PC-3 (cell line): Measurements from ENCODE around the gene ELK3. TPM values are rescaled to one million over a fixed set of nuclear protein-coding genes. Genes with fewer than 3 reads are reported as not detected.

Source experiments
- ATAC-seq: fragments of 200-7000 bp; cut with Tn5 transposase; 2 replicates; pipeline ENCODE4 v1.9.1; 2020; ENCODE audit warnings: mild to moderate bottlenecking, moderate library complexity
- BruUV-seq: library from RNA; stranded (reverse); fragments of 400-500 nt; replicated peaks from 2 replicates; lab custom pipeline; 2021; lab: Mats Ljungman, UMichigan
- CTCF ChIA-PET: fragments of 300-600 bp; sonication (Branson Sonifier 250); formaldehyde crosslinking; loops from one replicate; lab custom pipeline; 2022; ENCODE audit warnings: antibody characterized with exemption; lab: Charles Lee
- POLR2A ChIA-PET: fragments of 300-600 bp; sonication (Branson Sonifier 250); formaldehyde crosslinking; loops from one replicate; lab custom pipeline; 2022; ENCODE audit warnings: antibody characterized with exemption; ENCODE audit not compliant: unreplicated experiment; lab: Charles Lee
- DNase-seq: peaks from one replicate; pipeline ENCODE4 v3.0.0-alpha.2; 2015
- H2AFZ ChIP-seq: fragments of 300-600 bp; sonication (generic); 2 replicates; pipeline ENCODE4 v1.6.0; 2016; ENCODE audit warnings: antibody characterized with exemption, low read length
- H3F3A ChIP-seq: fragments of 300-600 bp; sonication (generic); one replicate; pipeline ENCODE4 v1.6.0; 2017; ENCODE audit warnings: antibody characterized with exemption, low read length, control low read depth, mild to moderate bottlenecking; ENCODE audit not compliant: unreplicated experiment
- H3K27ac ChIP-seq: fragments of 300-600 bp; sonication (generic); 2 replicates; pipeline ENCODE4 v1.5.1; 2016; ENCODE audit warnings: mild to moderate bottlenecking, low read length
- H3K27me3 ChIP-seq: fragments of 300-600 bp; sonication (generic); 2 replicates; pipeline ENCODE4 v1.6.1; 2016; ENCODE audit warnings: low read length, mixed read lengths
- H3K36me3 ChIP-seq: fragments of 300-600 bp; sonication (generic); 2 replicates; pipeline ENCODE4 v1.6.1; 2016; ENCODE audit warnings: low read depth, mixed run types, low read length, mixed read lengths
- H3K4me1 ChIP-seq: fragments of 300-600 bp; sonication (generic); 2 replicates; pipeline ENCODE4 v1.5.1; 2016; ENCODE audit warnings: low read length; ENCODE audit not compliant: insufficient read depth
- H3K4me2 ChIP-seq: fragments of 300-600 bp; sonication (generic); 2 replicates; pipeline ENCODE4 v1.6.0; 2016; ENCODE audit warnings: low read length
- H3K4me3 ChIP-seq: fragments of 300-600 bp; sonication (generic); 2 replicates; pipeline ENCODE4 v1.5.1; 2016; ENCODE audit warnings: mild to moderate bottlenecking, low read length, mixed read lengths
- H3K79me2 ChIP-seq: fragments of 300-600 bp; sonication (generic); 2 replicates; pipeline ENCODE4 v1.6.1; 2017; ENCODE audit warnings: low read length, mixed read lengths
- H3K9ac ChIP-seq: fragments of 300-600 bp; sonication (generic); 2 replicates; pipeline ENCODE4 v1.6.0; 2016; ENCODE audit warnings: mild to moderate bottlenecking, low read length
- H3K9me2 ChIP-seq: fragments of 300-600 bp; sonication (generic); replicated peaks from 2 replicates; pipeline ENCODE4 v1.6.1; 2016; ENCODE audit warnings: mixed run types, low read length, mixed read lengths
- H3K9me3 ChIP-seq: fragments of 300-600 bp; sonication (generic); 2 replicates; pipeline ENCODE4 v1.6.1; 2016; ENCODE audit warnings: low read length, mixed read lengths
- H4K20me1 ChIP-seq: fragments of 300-600 bp; sonication (generic); 2 replicates; pipeline ENCODE4 v1.6.1; 2016; ENCODE audit warnings: low read length, mixed read lengths
- CTCF ChIP-seq: fragments of 300-600 bp; sonication (generic); conservative IDR thresholded peaks from 2 replicates; pipeline ENCODE4 v1.5.1; 2017; ENCODE audit warnings: antibody characterized with exemption, low read depth, mild to moderate bottlenecking, low read length
- EZH2 ChIP-seq: fragments of 300-600 bp; sonication (generic); IDR thresholded peaks from one replicate; pipeline ENCODE4 v1.6.1; 2017; ENCODE audit warnings: antibody characterized with exemption, mild to moderate bottlenecking, low read length; ENCODE audit not compliant: unreplicated experiment
- EZH2phosphoT487 ChIP-seq: fragments of 300-600 bp; sonication (generic); IDR thresholded peaks from 2 replicates; pipeline ENCODE4 v1.6.1; 2018; ENCODE audit warnings: mild to moderate bottlenecking, antibody characterized with exemption, low read length, borderline replicate concordance
- intact Hi-C: fragments of 100-400 bp; cut with micrococcal nuclease; formaldehyde crosslinking; loops from 2 replicates; pipeline ENCODE4 v1.9.0; 2023
- total RNA-seq: library from RNA; depleted of rRNA; stranded (reverse); fragments of >200 nt; gene quantifications from 2 replicates; pipeline ENCODE4 v1.2.3, GENCODE V29; 2014

Gene ELK3
- total RNA-seq, 1 experiment from 2014 or later, result 16.2 TPM

- no peak for ATAC-seq
- CTCF ChIA-PET, result no interaction called here
- no peaks in the 10 kb centered on the region for H3K9me3 ChIP-seq
- H3K9me2 ChIP-seq, result no peaks in the 10 kb centered on the region
- peaks cover 34% of the 10 kb centered on the region for H3K4me1 ChIP-seq
- no peak overlapping the region for H3K4me3 ChIP-seq
- intact Hi-C loops, result no loop called here
- no peak for TF ChIP-seq EZH2phosphoT487
- no peak for TF ChIP-seq CTCF
- TF ChIP-seq EZH2, result no peak
- DNase-seq, result no peak
- POLR2A ChIA-PET, result no interaction called here
- H3K27me3 ChIP-seq, result no peaks in the 10 kb centered on the region
- H3K27ac ChIP-seq, result no peak overlapping the region
- BruUV-seq, result no TSS peak
- no peaks in the 10 kb centered on the region; the same call in 1 of the 2 replicates for H3K36me3 ChIP-seq
- H3K9ac ChIP-seq, result no peak overlapping the region
- H3F3A ChIP-seq, result peaks cover 27% of the 10 kb centered on the region
- peaks cover 89% of the 10 kb centered on the region for H3K79me2 ChIP-seq
- no peak overlapping the region for H3K4me2 ChIP-seq
- no peak overlapping the region for H2AFZ ChIP-seq
- H4K20me1 ChIP-seq, result no peaks in the 10 kb centered on the region
Observed at GRCh38 chr12:96201272-96202227, 7.4 kb downstream of the ELK3 start.

GRCh38 chr12:96204381-96204780 lies 10.2 kb downstream of the ELK3 start:
- Histone ChIP-seq H3K27me3 (no peaks in the 10 kb centered on the region), H3K4me2 (no peak overlapping the region), H3K36me3 (no peaks in the 10 kb centered on the region; the same call in 1 of the 2 replicates), H2AFZ (no peak overlapping the region), H3K9me2 (no peaks in the 10 kb centered on the region), H3K9ac (no peak overlapping the region), H3K27ac (no peak overlapping the region), H3F3A (peaks cover 7% of the 10 kb centered on the region), H3K79me2 (peaks cover 100% of the 10 kb centered on the region), H3K4me1 (peaks cover 21% of the 10 kb centered on the region), H3K4me3 (no peak overlapping the region), H3K9me3 (no peaks in the 10 kb centered on the region), H4K20me1 (peaks cover 6% of the 10 kb centered on the region; the same call in 1 of the 2 replicates)
- TF ChIP-seq CTCF, result no peak
- no peak for TF ChIP-seq EZH2phosphoT487
- no peak for TF ChIP-seq EZH2
- intact Hi-C loops, result no loop called here
- DNase-seq (no peak), ATAC-seq (no peak)
- ChIA-PET POLR2A (no interaction called here), CTCF (no interaction called here)
- BruUV-seq, result no TSS peak

- CTCF ChIA-PET, result no interaction called here
- Histone ChIP-seq H4K20me1 (peaks cover 6% of the 10 kb centered on the region; the same call in 1 of the 2 replicates), H3K4me2 (no peak overlapping the region)
Observed at GRCh38 chr12:96205908-96206307, 11.7 kb downstream of the ELK3 start.

More at GRCh38 chr12:96205908-96206307, 11.7 kb downstream of the ELK3 start:
- Histone ChIP-seq H3K9ac (no peak overlapping the region), H3K9me3 (no peaks in the 10 kb centered on the region), H3K4me1 (peaks cover 10% of the 10 kb centered on the region; the same call in 1 of the 2 replicates), H3K79me2 (peaks cover 100% of the 10 kb centered on the region), H2AFZ (no peak overlapping the region), H3K4me3 (no peak overlapping the region), H3K27me3 (no peaks in the 10 kb centered on the region), H3K27ac (no peak overlapping the region), H3F3A (no peaks in the 10 kb centered on the region), H3K36me3 (no peaks in the 10 kb centered on the region; the same call in 1 of the 2 replicates), H3K9me2 (no peaks in the 10 kb centered on the region)
- TF ChIP-seq EZH2 (no peak), EZH2phosphoT487 (no peak), CTCF (no peak)
- DNase-seq (no peak), ATAC-seq (no peak)
- POLR2A ChIA-PET, result no interaction called here
- intact Hi-C loops, result no loop called here
- BruUV-seq, result no TSS peak
